GM12865 (cell line): ENCODE measurements around the gene KCTD6.
"Not testable (repeated sequence)": the region's sequence is repeated elsewhere in the genome, so short reads cannot be mapped to it uniquely, and the experiment has no call there.

Experiments used
- DNase-seq: peaks from one replicate; pipeline ENCODE4 v3.0.0; 2010; ENCODE audit warnings: low read depth
- H3K4me3 ChIP-seq: 2 replicates; pipeline ENCODE4 v1.5.1; 2011; ENCODE audit warnings: mild to moderate bottlenecking, low read depth, low read length, control low read depth
- CTCF ChIP-seq: IDR thresholded peaks from 2 replicates; pipeline ENCODE4 v1.5.1; 2011; ENCODE audit warnings: low read length, control low read depth, low read depth, inconsistent platforms; ENCODE audit not compliant: insufficient read depth; ENCODE audit errors: missing control alignments

Gene KCTD6

GRCh38 chr3:58522759-58523425, 31.0 kb downstream of the KCTD6 start:
- no peak for TF ChIP-seq CTCF
- no peak for DNase-seq
- H3K4me3 ChIP-seq: no peak overlapping the region

GRCh38 chr3:58524326-58524888, 32.5 kb downstream of the KCTD6 start:
- H3K4me3 ChIP-seq: no peak overlapping the region
- no peak for TF ChIP-seq CTCF
- DNase-seq: no peak

GRCh38 chr3:58526515-58526957, 34.6 kb downstream of the KCTD6 start:
- H3K4me3 ChIP-seq: no peak overlapping the region
- no peak for TF ChIP-seq CTCF
- no peak for DNase-seq

- DNase-seq: not testable (repeated sequence)
Observed at GRCh38 chr3:58527440-58527839, 35.5 kb downstream of the KCTD6 start.

GRCh38 chr3:58528629-58529028, 36.7 kb downstream of the KCTD6 start:
- no peak overlapping the region for H3K4me3 ChIP-seq
- no peak for TF ChIP-seq CTCF
- no peak for DNase-seq

More at GRCh38 chr3:58527440-58527839, 35.5 kb downstream of the KCTD6 start:
- H3K4me3 ChIP-seq: not testable (repeated sequence)

- H3K4me3 ChIP-seq: no peak overlapping the region
- peak; percentile 36 for TF ChIP-seq CTCF
- peak; percentile 30 for DNase-seq
Observed at GRCh38 chr3:58529516-58530353, 37.8 kb downstream of the KCTD6 start.

- no peak for DNase-seq
- no peak overlapping the region for H3K4me3 ChIP-seq
- no peak for TF ChIP-seq CTCF
Observed at GRCh38 chr3:58530354-58530865, 38.5 kb downstream of the KCTD6 start.
